ENCODE measurements around the gene ZNF687.

GRCh38 chr1:151267760-151268159 is 14.3 kb upstream of the ZNF687 start:
- TF ChIP-seq YY1 (IDR thresholded peaks at IDR 0.05; ENCODE audit: insufficient read depth, insufficient read length) (no peak), SUZ12 (IDR thresholded peaks at IDR 0.05; ENCODE audit: extremely low read depth, insufficient read depth, insufficient read length) (no peak)

All from NT2/D1 (cell line).